Urinary bladder (tissue), 4 donors: ENCODE results near the gene ABCC8. TPM values are rescaled to one million over a fixed set of nuclear protein-coding genes. Genes with fewer than 3 reads are reported as not detected.

Source experiments
- DNase-seq: peaks from one replicate; pipeline ENCODE4 v3.0.0-alpha.2; 2015; ENCODE audit errors: extremely low spot score
- H3K27ac ChIP-seq: one replicate; pipeline ENCODE4 v1.5.1; 2013; ENCODE audit warnings: low read depth, mild to moderate bottlenecking, moderate library complexity
- H3K36me3 ChIP-seq: one replicate; pipeline ENCODE4 v1.6.1; 2013; ENCODE audit warnings: mild to moderate bottlenecking, moderate library complexity; ENCODE audit not compliant: insufficient read depth
- H3K4me1 ChIP-seq: one replicate; pipeline ENCODE4 v1.6.1; 2013; ENCODE audit warnings: mild to moderate bottlenecking, moderate library complexity; ENCODE audit not compliant: insufficient read depth
- H3K4me3 ChIP-seq: one replicate; pipeline ENCODE4 v1.5.1; 2013; ENCODE audit warnings: low read depth, low read length
- WGBS: extraction: QIAGEN DNeasy Blood & Tissue Kit; methylation state at CpG from one replicate; pipeline ENCODE4 v1.1.7; 2013; 5-methylcytosine and 5-hydroxymethylcytosine counted together
- polyA plus RNA-seq: library from polyadenylated mRNA; stranded (reverse); fragments of 200-250 nt; gene quantifications from one replicate; pipeline ENCODE4 v1.2.3, GENCODE V29; 2013
- total RNA-seq: library from RNA; depleted of rRNA; stranded (reverse); fragments of >200 nt; gene quantifications from one replicate; pipeline ENCODE4 v1.2.3, GENCODE V29; 2014
- donor health status: healthy with polysubstance abuse.
- donor health status: healthy.

The ABCC8 gene
- total and polyA plus RNA-seq, 2 donors = 0.39 to 8.7 TPM

DNA sequence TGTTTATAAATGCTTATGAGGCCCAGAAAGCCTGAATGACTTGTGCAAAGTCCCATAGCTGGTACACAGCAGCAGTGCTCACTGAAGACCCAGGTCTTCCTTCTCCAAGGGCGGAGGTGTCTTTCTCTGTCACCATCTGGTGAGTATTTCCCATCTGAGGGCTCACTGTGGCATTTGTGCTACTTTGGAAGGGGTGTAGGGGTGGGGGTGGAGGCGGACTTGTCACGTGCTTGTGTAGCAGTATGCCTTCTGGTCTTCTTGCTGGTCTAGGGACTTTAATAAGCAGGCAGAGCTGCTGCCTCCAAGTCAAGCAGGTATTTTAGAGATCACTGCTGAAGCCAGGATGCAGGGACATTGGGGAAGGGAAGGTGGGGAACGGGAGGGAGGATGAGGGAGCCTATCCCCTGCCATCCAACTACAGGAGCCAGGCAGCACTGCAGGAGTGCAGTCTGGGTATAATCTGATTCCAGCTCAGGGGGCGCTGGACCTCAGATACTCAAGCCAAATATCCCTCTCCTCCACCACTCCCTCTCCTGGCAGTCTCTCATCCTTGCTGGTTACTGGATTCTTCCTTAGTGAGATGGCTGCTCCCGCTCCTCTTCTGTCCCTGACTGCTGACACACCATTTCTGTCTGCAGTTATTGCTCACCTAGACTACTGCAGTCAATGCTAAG is 3.4 kb downstream of the ABCC8 start:
- no peak overlapping the region for H3K4me3 ChIP-seq
- no peak overlapping the region for H3K27ac ChIP-seq
- DNase-seq = no peak
- H3K4me1 ChIP-seq = no peaks in the 10 kb centered on the region
- WGBS = 43% methylated on average over 6 of the region's 6 CpGs
- H3K36me3 ChIP-seq = no peaks in the 10 kb centered on the region

- no peaks in the 10 kb centered on the region for H3K4me1 ChIP-seq
- no peak overlapping the region for H3K4me3 ChIP-seq
- DNase-seq = no peak
- WGBS = 44% methylated on average over 3 of the region's 3 CpGs
- H3K27ac ChIP-seq = no peak overlapping the region
- H3K36me3 ChIP-seq = no peaks in the 10 kb centered on the region
Measured at GRCh38 chr11:17472467-17472866, 4.2 kb downstream of the ABCC8 start.

DNA sequence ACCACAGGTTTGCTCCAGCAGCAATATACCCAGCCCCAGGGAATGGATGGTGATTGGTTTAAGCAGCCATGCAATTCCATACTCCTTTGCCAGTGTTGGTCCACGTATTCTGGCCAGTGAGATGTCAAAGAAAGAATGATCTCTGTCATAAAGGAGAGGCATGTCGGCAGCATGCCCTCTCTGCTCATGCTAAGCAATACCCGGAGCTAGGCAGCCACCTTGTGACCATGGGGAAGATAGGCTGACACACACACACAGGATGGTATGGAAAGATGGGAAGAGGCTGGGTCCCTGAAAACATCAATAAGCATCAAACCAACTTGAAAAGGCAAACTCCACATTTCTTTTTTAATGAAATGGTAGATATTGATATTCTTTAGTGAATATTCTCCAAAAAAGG is 5.1 kb downstream of the ABCC8 start:
- WGBS = 87% methylated on average over 3 of the region's 3 CpGs
- no peak overlapping the region for H3K27ac ChIP-seq
- no peak for DNase-seq
- H3K36me3 ChIP-seq = no peaks in the 10 kb centered on the region
- H3K4me3 ChIP-seq = no peak overlapping the region
- no peaks in the 10 kb centered on the region for H3K4me1 ChIP-seq

- no peak for DNase-seq
- 93% methylated on average over 6 of the region's 6 CpGs for WGBS
- Histone ChIP-seq H3K4me3 (no peak overlapping the region), H3K27ac (no peak overlapping the region), H3K4me1 (no peaks in the 10 kb centered on the region), H3K36me3 (no peaks in the 10 kb centered on the region)
Measured at GRCh38 chr11:17469998-17470397, 6.6 kb downstream of the ABCC8 start.

- Histone ChIP-seq H3K4me3 (no peak overlapping the region), H3K4me1 (no peaks in the 10 kb centered on the region), H3K36me3 (no peaks in the 10 kb centered on the region), H3K27ac (no peak overlapping the region)
- WGBS = 86% methylated on average over 4 of the region's 4 CpGs
- no peak for DNase-seq
Measured at GRCh38 chr11:17468122-17468521, 8.5 kb downstream of the ABCC8 start.

- no peaks in the 10 kb centered on the region for H3K4me1 ChIP-seq
- 63% methylated on average over 11 of the region's 11 CpGs for WGBS
- DNase-seq = peak; percentile 55
- no peak overlapping the region for H3K27ac ChIP-seq
- H3K36me3 ChIP-seq = no peaks in the 10 kb centered on the region
- no peak overlapping the region for H3K4me3 ChIP-seq
Measured at GRCh38 chr11:17463546-17464174, 13.0 kb downstream of the ABCC8 start.

DNA sequence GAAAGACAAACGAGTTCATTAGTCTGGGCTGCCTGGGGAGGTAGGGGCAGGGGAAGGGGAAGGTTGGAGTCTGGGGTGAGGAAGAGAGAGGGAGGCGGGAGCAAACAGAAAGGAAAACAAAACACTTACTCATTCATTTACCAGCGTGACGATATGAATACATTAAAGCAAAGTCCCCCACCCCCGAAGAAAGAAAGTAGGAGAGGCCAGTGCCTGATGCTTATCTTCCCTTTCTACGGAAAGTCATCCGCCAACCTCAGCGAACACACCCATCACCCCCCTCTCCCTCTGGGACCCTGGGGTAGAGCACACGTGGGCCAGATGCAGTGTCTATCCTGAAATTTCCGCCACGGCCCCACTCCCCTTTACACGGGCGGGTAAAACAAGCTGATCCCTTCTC is 13.7 kb downstream of the ABCC8 start:
- 59% methylated on average over 13 of the region's 13 CpGs for WGBS
- Histone ChIP-seq H3K27ac (no peak overlapping the region), H3K4me1 (no peaks in the 10 kb centered on the region), H3K36me3 (no peaks in the 10 kb centered on the region), H3K4me3 (no peak overlapping the region)
- DNase-seq = peak; percentile 53

- H3K4me1 ChIP-seq = no peaks in the 10 kb centered on the region
- no peak for DNase-seq
- no peak overlapping the region for H3K27ac ChIP-seq
- WGBS = 92% methylated on average over 12 of the region's 12 CpGs
- no peaks in the 10 kb centered on the region for H3K36me3 ChIP-seq
- H3K4me3 ChIP-seq = no peak overlapping the region
Measured at GRCh38 chr11:17460406-17460805, 16.2 kb downstream of the ABCC8 start.

DNA sequence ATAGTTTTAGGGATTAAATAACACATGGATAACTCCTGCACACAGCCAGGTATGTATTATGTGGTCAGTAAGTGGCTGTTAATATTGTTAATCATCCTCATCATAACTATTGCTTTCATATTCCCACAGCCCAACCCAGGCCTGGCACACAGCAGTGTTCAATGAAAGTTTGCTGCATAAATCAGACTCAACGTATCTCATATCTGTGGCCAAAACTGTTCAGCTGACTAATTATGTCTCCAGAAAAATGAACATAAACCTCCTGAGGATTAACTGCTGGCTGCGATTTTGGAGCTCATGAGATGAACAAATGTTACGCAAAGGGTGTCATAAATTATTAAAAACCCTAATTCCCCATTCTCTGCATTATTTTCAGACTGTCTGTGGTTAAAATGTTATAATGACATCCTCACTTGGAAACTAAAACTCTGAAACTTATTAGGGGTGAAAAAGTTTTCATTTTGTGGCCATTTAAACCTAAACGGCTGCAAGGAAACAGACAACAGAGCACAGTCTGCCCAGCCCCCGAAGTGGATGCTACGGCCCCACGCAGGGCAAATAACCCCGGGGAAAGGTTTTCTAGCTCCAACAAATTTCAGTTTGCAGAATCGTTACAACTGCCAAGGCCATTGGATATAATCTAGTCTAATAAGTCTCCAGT is 17.3 kb downstream of the ABCC8 start:
- DNase-seq = no peak
- Histone ChIP-seq H3K27ac (no peak overlapping the region), H3K36me3 (no peaks in the 10 kb centered on the region), H3K4me3 (no peak overlapping the region), H3K4me1 (no peaks in the 10 kb centered on the region)
- WGBS = 62% methylated on average over 9 of the region's 9 CpGs

GRCh38 chr11:17458268-17458667 is 18.4 kb downstream of the ABCC8 start:
- no peak for DNase-seq
- Histone ChIP-seq H3K4me3 (no peak overlapping the region), H3K4me1 (no peaks in the 10 kb centered on the region), H3K36me3 (no peaks in the 10 kb centered on the region), H3K27ac (no peak overlapping the region)
- WGBS = 37% methylated on average over 8 of the region's 8 CpGs

DNA sequence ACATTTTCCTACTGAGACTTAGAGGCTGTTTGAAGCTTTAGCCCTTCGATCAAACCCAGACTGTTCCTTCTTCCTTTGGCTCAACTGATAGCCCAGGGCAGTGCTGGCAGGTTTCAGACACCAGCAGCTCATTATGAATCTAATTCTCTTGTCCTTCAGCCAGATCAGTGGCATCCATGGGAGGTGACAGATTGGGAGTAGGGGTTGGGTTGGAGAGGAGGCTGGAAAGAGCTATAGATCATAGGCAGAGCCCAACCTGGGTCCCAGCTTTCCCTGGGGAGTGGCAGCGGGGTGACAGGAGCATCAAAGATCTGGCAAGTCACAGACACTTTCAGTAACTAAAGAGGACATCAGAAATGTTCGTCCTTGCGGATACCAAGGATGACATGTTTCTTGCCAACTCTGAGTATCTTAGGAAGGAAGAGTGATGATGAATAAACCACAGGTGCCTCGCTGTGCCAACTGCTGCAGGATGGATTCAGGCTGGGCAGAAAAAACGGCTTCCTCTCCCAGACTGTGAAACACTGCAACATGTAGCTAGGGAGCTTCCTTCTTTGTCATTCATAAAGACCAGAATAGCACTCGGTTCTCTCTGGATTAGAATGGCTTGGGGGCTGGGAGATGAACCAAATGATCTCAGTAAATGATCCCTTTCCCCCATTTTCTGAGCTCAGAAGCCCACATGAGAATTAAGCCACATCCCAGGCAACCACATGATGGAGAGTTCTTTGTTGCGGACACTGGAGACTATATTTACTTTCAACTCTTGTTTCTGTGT is 19.1 kb downstream of the ABCC8 start:
- H3K27ac ChIP-seq = no peak overlapping the region
- H3K36me3 ChIP-seq = no peaks in the 10 kb centered on the region
- WGBS = 53% methylated on average over 8 of the region's 8 CpGs
- no peak overlapping the region for H3K4me3 ChIP-seq
- no peak for DNase-seq
- no peaks in the 10 kb centered on the region for H3K4me1 ChIP-seq

DNA sequence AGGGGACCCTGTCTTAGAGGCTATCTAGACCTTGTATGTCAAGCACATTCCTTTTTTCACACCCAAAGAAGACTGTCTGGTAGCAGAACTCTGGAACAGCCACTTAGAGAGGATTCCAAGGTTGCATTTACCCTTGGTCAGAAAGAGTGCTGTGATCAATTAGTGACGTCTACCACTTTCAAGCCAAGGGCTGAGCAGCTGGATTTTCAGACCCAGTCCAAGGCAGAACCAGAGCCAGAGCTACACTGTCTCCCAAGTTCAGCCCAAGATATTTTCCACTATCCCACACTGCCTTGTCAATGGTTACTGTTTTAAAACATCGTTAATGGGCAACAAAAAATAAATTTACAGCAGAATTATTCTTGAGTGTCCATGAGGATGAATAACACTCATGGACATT is 24.0 kb downstream of the ABCC8 start:
- Histone ChIP-seq H3K36me3 (no peaks in the 10 kb centered on the region), H3K27ac (no peak overlapping the region), H3K4me1 (no peaks in the 10 kb centered on the region), H3K4me3 (no peak overlapping the region)
- 79% methylated on average over 2 of the region's 2 CpGs for WGBS
- no peak for DNase-seq

DNA sequence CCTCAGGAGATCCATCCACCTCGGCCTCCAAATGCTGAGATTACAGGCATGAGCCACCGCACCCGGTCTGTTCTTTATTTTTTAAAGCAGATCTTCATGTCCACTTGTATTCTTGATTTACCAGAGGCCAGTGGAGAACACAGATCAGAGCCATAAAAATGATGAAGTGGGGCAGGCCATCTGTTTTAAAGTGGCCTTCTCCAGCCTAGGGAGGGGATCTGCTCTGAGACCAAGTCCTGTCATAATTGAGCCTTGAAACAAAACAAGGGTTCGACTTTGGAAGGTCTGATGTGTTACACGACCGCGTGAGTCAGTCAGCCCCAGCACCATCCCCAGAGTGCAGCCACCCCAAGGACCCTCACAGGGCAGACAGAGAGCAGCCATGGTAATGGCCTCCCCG is 27.5 kb downstream of the ABCC8 start:
- Histone ChIP-seq H3K4me1 (no peaks in the 10 kb centered on the region), H3K36me3 (no peaks in the 10 kb centered on the region), H3K4me3 (no peak overlapping the region), H3K27ac (no peak overlapping the region)
- 63% methylated on average over 8 of the region's 8 CpGs for WGBS
- DNase-seq = no peak

GRCh38 chr11:17446482-17446881 is 30.2 kb downstream of the ABCC8 start:
- Histone ChIP-seq H3K4me3 (no peak overlapping the region), H3K4me1 (no peaks in the 10 kb centered on the region), H3K36me3 (no peaks in the 10 kb centered on the region), H3K27ac (no peak overlapping the region)
- WGBS = 85% methylated on average over 2 of the region's 2 CpGs
- no peak for DNase-seq
